ENCODE data around the gene MAP7D2.

Gene MAP7D2

DNA sequence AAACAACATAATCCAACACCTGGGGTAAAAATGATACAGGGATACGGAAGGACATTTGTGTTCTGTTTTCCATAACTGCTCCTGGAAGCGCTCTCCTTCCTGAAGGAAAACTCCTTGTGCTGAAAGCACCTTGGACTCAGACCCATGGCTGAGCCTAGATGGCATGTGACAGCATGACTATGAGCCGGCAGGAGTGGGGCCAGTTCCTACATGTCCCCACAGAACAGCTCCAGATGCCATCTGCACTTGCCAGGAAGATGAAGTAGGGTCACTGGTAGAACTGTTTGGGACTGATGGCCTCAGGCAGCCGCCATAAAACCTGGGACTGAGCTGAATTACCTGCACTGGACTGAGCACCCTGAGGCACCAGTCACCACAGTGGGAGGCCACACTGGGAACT, 69.8 kb downstream of the MAP7D2 start:
- no peaks in the 10 kb centered on the region for H3K27me3 ChIP-seq (ENCODE audit: insufficient read depth, poor library complexity, severe bottlenecking)
- no peak overlapping the region for H3K4me3 ChIP-seq (ENCODE audit: severe bottlenecking)
- no peak for DNase-seq (ENCODE audit: low spot score)
- H3K9me3 ChIP-seq (ENCODE audit: severe bottlenecking): no peaks in the 10 kb centered on the region
- no peak for ATAC-seq (ENCODE audit: low read depth)
- H3K4me1 ChIP-seq (ENCODE audit: insufficient read depth, poor library complexity, severe bottlenecking): no peaks in the 10 kb centered on the region
- no peak overlapping the region for H3K27ac ChIP-seq (ENCODE audit: poor library complexity, severe bottlenecking)
- TF ChIP-seq, protein P1, sequence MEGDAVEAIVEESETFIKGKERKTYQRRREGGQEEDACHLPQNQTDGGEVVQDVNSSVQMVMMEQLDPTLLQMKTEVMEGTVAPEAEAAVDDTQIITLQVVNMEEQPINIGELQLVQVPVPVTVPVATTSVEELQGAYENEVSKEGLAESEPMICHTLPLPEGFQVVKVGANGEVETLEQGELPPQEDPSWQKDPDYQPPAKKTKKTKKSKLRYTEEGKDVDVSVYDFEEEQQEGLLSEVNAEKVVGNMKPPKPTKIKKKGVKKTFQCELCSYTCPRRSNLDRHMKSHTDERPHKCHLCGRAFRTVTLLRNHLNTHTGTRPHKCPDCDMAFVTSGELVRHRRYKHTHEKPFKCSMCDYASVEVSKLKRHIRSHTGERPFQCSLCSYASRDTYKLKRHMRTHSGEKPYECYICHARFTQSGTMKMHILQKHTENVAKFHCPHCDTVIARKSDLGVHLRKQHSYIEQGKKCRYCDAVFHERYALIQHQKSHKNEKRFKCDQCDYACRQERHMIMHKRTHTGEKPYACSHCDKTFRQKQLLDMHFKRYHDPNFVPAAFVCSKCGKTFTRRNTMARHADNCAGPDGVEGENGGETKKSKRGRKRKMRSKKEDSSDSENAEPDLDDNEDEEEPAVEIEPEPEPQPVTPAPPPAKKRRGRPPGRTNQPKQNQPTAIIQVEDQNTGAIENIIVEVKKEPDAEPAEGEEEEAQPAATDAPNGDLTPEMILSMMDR (IDR thresholded peaks at IDR 0.05; ENCODE audit: poor library complexity, severe bottlenecking): no peak
- no peaks in the 10 kb centered on the region for H3K36me3 ChIP-seq (ENCODE audit: low read depth)

DNA sequence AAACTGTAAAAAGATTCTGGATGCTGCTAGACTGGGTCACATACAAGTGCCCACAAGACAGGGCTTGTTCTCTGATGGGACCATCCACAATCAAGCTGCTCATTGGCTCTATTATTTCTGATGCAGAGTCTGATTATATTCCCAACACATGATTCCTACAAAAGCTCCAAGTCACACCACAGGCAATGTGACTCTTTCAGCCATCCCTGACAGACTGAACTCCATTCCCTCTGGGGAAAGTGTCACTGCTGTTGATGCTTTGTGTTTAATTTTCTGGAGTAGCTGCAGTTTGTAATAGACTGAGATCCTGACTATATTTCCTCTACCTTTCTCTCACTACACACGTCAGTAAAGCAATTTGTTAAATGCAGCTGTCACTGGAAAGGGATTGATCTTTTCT, 70.5 kb downstream of the MAP7D2 start:
- DNase-seq (ENCODE audit: low spot score) (no peak), ATAC-seq (ENCODE audit: low read depth) (no peak)
- Histone ChIP-seq H3K27me3 (ENCODE audit: insufficient read depth, poor library complexity, severe bottlenecking) (no peaks in the 10 kb centered on the region), H3K27ac (ENCODE audit: poor library complexity, severe bottlenecking) (no peak overlapping the region), H3K4me1 (ENCODE audit: insufficient read depth, poor library complexity, severe bottlenecking) (no peaks in the 10 kb centered on the region), H3K4me3 (ENCODE audit: severe bottlenecking) (no peak overlapping the region), H3K36me3 (ENCODE audit: low read depth) (no peaks in the 10 kb centered on the region), H3K9me3 (ENCODE audit: severe bottlenecking) (no peaks in the 10 kb centered on the region)
- TF ChIP-seq, protein P1 (IDR thresholded peaks at IDR 0.05; ENCODE audit: poor library complexity, severe bottlenecking): no peak

DNA sequence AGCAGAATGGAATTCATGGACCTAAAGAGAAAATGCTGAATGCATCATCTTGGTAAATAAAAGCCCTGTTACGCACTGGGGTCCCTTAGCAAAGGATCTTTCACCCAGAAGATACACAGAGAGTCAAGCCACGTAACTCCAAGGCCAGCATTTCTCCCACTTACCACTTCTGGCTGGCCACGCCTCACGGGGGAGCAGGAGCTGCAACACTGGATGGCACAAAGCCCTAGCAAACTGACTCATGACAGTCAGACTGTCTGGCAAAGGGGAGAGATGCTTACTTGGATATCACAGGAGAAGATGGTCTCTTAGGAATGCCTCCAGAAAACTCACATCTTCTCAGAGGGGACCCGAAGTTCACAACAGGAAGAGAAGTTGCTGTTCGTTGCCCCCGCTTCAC, 74.5 kb downstream of the MAP7D2 start:
- H3K36me3 ChIP-seq (ENCODE audit: low read depth): no peaks in the 10 kb centered on the region
- TF ChIP-seq, protein P1 (IDR thresholded peaks at IDR 0.05; ENCODE audit: poor library complexity, severe bottlenecking): no peak
- H3K4me3 ChIP-seq (ENCODE audit: severe bottlenecking): no peak overlapping the region
- no peaks in the 10 kb centered on the region for H3K4me1 ChIP-seq (ENCODE audit: insufficient read depth, poor library complexity, severe bottlenecking)
- DNase-seq (ENCODE audit: low spot score) (no peak), ATAC-seq (ENCODE audit: low read depth) (no peak)
- no peaks in the 10 kb centered on the region for H3K9me3 ChIP-seq (ENCODE audit: severe bottlenecking)
- no peaks in the 10 kb centered on the region for H3K27me3 ChIP-seq (ENCODE audit: insufficient read depth, poor library complexity, severe bottlenecking)
- H3K27ac ChIP-seq (ENCODE audit: poor library complexity, severe bottlenecking): no peak overlapping the region

DNA sequence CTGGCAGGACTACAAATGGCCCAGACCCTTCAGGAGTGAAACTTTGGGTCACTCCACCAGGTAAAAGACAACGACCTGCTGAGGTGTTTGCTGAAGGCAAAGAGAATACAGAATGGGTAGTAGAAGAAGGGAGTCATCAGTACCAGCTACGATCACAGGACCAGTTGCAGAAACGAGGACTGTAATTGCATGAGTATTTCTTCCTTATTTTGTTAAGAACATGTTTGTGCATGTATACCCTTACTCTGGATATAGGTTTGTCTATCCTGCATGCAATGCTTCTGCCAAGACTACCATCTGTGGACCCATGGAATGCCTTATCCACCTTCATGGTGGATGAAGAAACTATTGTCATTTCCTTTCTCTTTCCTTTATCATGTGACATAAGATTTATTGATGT, 77.7 kb downstream of the MAP7D2 start:
- Histone ChIP-seq H3K4me3 (ENCODE audit: severe bottlenecking) (no peak overlapping the region), H3K9me3 (ENCODE audit: severe bottlenecking) (no peaks in the 10 kb centered on the region), H3K4me1 (ENCODE audit: insufficient read depth, poor library complexity, severe bottlenecking) (no peaks in the 10 kb centered on the region), H3K27me3 (ENCODE audit: insufficient read depth, poor library complexity, severe bottlenecking) (no peaks in the 10 kb centered on the region), H3K36me3 (ENCODE audit: low read depth) (no peaks in the 10 kb centered on the region), H3K27ac (ENCODE audit: poor library complexity, severe bottlenecking) (no peak overlapping the region)
- ATAC-seq (ENCODE audit: low read depth) (no peak), DNase-seq (ENCODE audit: low spot score) (no peak)
- TF ChIP-seq, protein P1 (IDR thresholded peaks at IDR 0.05; ENCODE audit: poor library complexity, severe bottlenecking): no peak

DNA sequence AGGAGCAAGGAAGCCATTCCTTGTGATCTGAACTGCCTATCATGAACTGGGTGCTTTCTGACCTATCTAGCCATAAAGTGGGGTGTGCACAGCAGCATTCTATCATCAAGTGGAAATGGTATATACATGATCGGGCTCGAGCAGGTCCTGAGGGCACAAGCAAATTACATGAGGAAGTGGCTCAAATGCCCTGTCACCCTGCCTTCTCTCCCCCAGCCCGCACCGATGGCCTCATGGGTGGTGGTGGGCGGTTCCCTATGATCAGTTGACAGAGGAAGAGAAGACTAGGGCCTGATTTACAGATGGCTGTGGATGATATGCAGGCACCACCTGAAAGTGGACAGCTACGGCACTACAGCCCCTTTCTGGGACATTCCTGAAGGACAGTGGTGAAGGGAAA, 79.5 kb downstream of the MAP7D2 start:
- H3K4me1 ChIP-seq (ENCODE audit: insufficient read depth, poor library complexity, severe bottlenecking): no peaks in the 10 kb centered on the region
- TF ChIP-seq, protein P1 (IDR thresholded peaks at IDR 0.05; ENCODE audit: poor library complexity, severe bottlenecking): no peak
- ATAC-seq (ENCODE audit: low read depth): no peak
- DNase-seq (ENCODE audit: low spot score): no peak
- H3K9me3 ChIP-seq (ENCODE audit: severe bottlenecking): no peaks in the 10 kb centered on the region
- no peak overlapping the region for H3K27ac ChIP-seq (ENCODE audit: poor library complexity, severe bottlenecking)
- no peaks in the 10 kb centered on the region for H3K27me3 ChIP-seq (ENCODE audit: insufficient read depth, poor library complexity, severe bottlenecking)
- no peak overlapping the region for H3K4me3 ChIP-seq (ENCODE audit: severe bottlenecking)
- H3K36me3 ChIP-seq (ENCODE audit: low read depth): no peaks in the 10 kb centered on the region

Data from RWPE2 (cell line).